IMR-90 (cell line): ENCODE results near the gene EXOG. TPM values are rescaled to one million over a fixed set of nuclear protein-coding genes. Genes with fewer than 3 reads are reported as not detected.

Experiments used
- ATAC-seq: fragments of 200-7000 bp; cut with Tn5 transposase; 2 replicates; pipeline ENCODE4 v1.9.1; 2020; ENCODE audit warnings: low read depth, mild to moderate bottlenecking, moderate library complexity
- BruUV-seq: library from RNA; stranded (reverse); fragments of 400-500 nt; replicated peaks from 2 replicates; lab custom pipeline; 2021; lab: Mats Ljungman, UMichigan
- CTCF ChIA-PET: fragments of 300-600 bp; formaldehyde crosslinking; extraction: SDS; loops from one replicate; lab custom pipeline; 2021; ENCODE audit warnings: antibody characterized with exemption; lab: Yijun Ruan, JAX
- POLR2A ChIA-PET: fragments of 300-600 bp; sonication (Branson Sonifier 250); formaldehyde crosslinking; loops from one replicate; lab custom pipeline; 2022; ENCODE audit warnings: antibody characterized with exemption; ENCODE audit not compliant: unreplicated experiment; lab: Charles Lee
- DNase-seq: peaks from one replicate; pipeline ENCODE4 v3.0.0; 2013
- H2AFZ ChIP-seq: replicated peaks from 2 replicates; pipeline ENCODE3; 2013; ENCODE audit warnings: low read length, mild to moderate bottlenecking; ENCODE audit not compliant: poor library complexity
- H2AK5ac ChIP-seq: 2 replicates; pipeline ENCODE4 v1.6.1; 2013; ENCODE audit warnings: low read depth, low read length, inconsistent platforms
- H2AK9ac ChIP-seq: replicated peaks from 2 replicates; pipeline ENCODE3; 2013; ENCODE audit warnings: mild to moderate bottlenecking, low read depth, low read length, moderate library complexity; ENCODE audit not compliant: poor library complexity
- H2BK120ac ChIP-seq: 2 replicates; pipeline ENCODE4 v1.6.1; 2013; ENCODE audit warnings: low read depth, low read length, inconsistent platforms
- H2BK15ac ChIP-seq: 3 replicates; pipeline ENCODE4 v1.6.1; 2013; ENCODE audit warnings: low read depth, low read length, inconsistent platforms
- H2BK20ac ChIP-seq: 2 replicates; pipeline ENCODE4 v1.6.1; 2013; ENCODE audit warnings: low read depth, mild to moderate bottlenecking, inconsistent platforms, low read length, moderate library complexity
- H2BK5ac ChIP-seq: 2 replicates; pipeline ENCODE4 v1.6.1; 2013; ENCODE audit warnings: mild to moderate bottlenecking, low read depth, low read length, inconsistent platforms; ENCODE audit not compliant: poor library complexity, severe bottlenecking
- H3K14ac ChIP-seq: replicated peaks from 2 replicates; pipeline ENCODE4 v1.6.1; 2013; ENCODE audit warnings: low read depth, low read length, inconsistent platforms
- H3K18ac ChIP-seq: 2 replicates; pipeline ENCODE4 v1.6.1; 2013; ENCODE audit warnings: low read depth, low read length, control low read depth
- H3K23ac ChIP-seq: 2 replicates; pipeline ENCODE4 v1.6.1; 2013; ENCODE audit warnings: low read depth, low read length, inconsistent platforms
- H3K27ac ChIP-seq: 2 replicates; pipeline ENCODE4 v1.5.1; 2013; ENCODE audit warnings: mild to moderate bottlenecking, control low read depth, low read length; ENCODE audit not compliant: insufficient read depth
- H3K27me3 ChIP-seq: 2 replicates; pipeline ENCODE4 v1.6.1; 2013; ENCODE audit warnings: low read length; ENCODE audit not compliant: control insufficient read depth, insufficient read depth
- H3K36me3 ChIP-seq: 2 replicates; pipeline ENCODE4 v1.6.1; 2013; ENCODE audit warnings: low read length, mixed read lengths; ENCODE audit not compliant: control insufficient read depth, insufficient read depth
- H3K4ac ChIP-seq: 2 replicates; pipeline ENCODE4 v1.6.1; 2013; ENCODE audit warnings: low read depth, low read length, inconsistent platforms
- H3K4me1 ChIP-seq: 2 replicates; pipeline ENCODE4 v1.6.1; 2013; ENCODE audit warnings: low read length, mixed read lengths; ENCODE audit not compliant: control insufficient read depth, insufficient read depth
- H3K4me2 ChIP-seq: 2 replicates; pipeline ENCODE4 v1.6.1; 2013; ENCODE audit warnings: low read depth, mild to moderate bottlenecking, control low read depth, low read length, moderate library complexity
- H3K4me3 ChIP-seq: 2 replicates; pipeline ENCODE4 v1.5.1; 2013; ENCODE audit warnings: low read depth, mild to moderate bottlenecking, control low read depth, low read length, moderate library complexity; ENCODE audit not compliant: insufficient read depth
- H3K56ac ChIP-seq: 2 replicates; pipeline ENCODE4 v1.6.1; 2013; ENCODE audit warnings: low read length, inconsistent platforms; ENCODE audit not compliant: insufficient read depth; ENCODE audit errors: extremely low read depth
- H3K79me1 ChIP-seq, 2 experiments: 2 replicates each; pipeline ENCODE4 v1.6.1; 2013; ENCODE audit warnings: low read length in 2 of 2, inconsistent platforms in 1 of 2, low read depth in 1 of 2
- H3K9ac ChIP-seq: 2 replicates; pipeline ENCODE4 v1.6.1; 2013; ENCODE audit warnings: low read depth, low read length, control low read depth
- H3K9me1 ChIP-seq: 2 replicates; pipeline ENCODE4 v1.6.1; 2013; ENCODE audit warnings: low read length, inconsistent platforms; ENCODE audit not compliant: insufficient read depth
- H3K9me3 ChIP-seq: 2 replicates; pipeline ENCODE4 v1.6.1; 2013; ENCODE audit warnings: low read length; ENCODE audit not compliant: control insufficient read depth, insufficient read depth
- H4K20me1 ChIP-seq: 2 replicates; pipeline ENCODE4 v1.6.1; 2013; ENCODE audit warnings: low read length, inconsistent platforms; ENCODE audit not compliant: insufficient read depth
- H4K5ac ChIP-seq: 2 replicates; pipeline ENCODE4 v1.6.1; 2013; ENCODE audit warnings: mild to moderate bottlenecking, low read depth, low read length, control low read depth
- H4K8ac ChIP-seq, 2 experiments: 2 replicates each; pipeline ENCODE4 v1.6.1; 2013; ENCODE audit warnings: low read depth in 2 of 2, low read length in 2 of 2, control low read depth in 1 of 2, inconsistent platforms in 1 of 2
- H4K91ac ChIP-seq: 2 replicates; pipeline ENCODE4 v1.6.1; 2013; ENCODE audit warnings: low read depth, low read length, inconsistent platforms; ENCODE audit not compliant: insufficient read depth
- RCOR1 ChIP-seq: IDR thresholded peaks from 2 replicates; pipeline ENCODE4 v1.6.1; 2012; ENCODE audit warnings: mild to moderate bottlenecking, low read length, improper control_type of control experiment; ENCODE audit not compliant: insufficient replicate concordance
- WGBS, 2 experiments: methylation state at CpG; one replicate each; pipeline versions ENCODE4 v1.1.5 to v1.1.7; 2013; ENCODE audit warnings: missing lambda C conversion rate in 2 of 2; ENCODE audit not compliant: insufficient read length in 1 of 2; ENCODE audit errors: extremely low coverage in 2 of 2; 5-methylcytosine and 5-hydroxymethylcytosine counted together
- dilution Hi-C: fragments of 300-500 bp; cut with HindIII; formaldehyde crosslinking; loops from one replicate; pipeline ENCODE4 v1.14.3; 2018; ENCODE audit warnings: low sequenced_read_pairs; ENCODE audit not compliant: unreplicated experiment
- in situ Hi-C: fragments of 300-500 bp; cut with MboI; formaldehyde crosslinking; loops from 3 replicates; pipeline ENCODE4 v1.14.3; 2019; ENCODE audit warnings: low sequenced_read_pairs, inconsistent platforms, mixed read lengths
- intact Hi-C: fragments of 100-400 bp; cut with micrococcal nuclease; formaldehyde crosslinking; loops from 2 replicates; pipeline ENCODE4 v1.10.0; 2022
- polyA plus RNA-seq, 3 experiments: library from polyadenylated mRNA; depleted of rRNA; stranded (reverse); fragments of >200 nt; gene quantifications; 2 replicates each; pipeline ENCODE4 v1.2.3, GENCODE V29; 2012; ENCODE audit warnings: low replicate concordance in 1 of 3
- total RNA-seq: library from RNA; depleted of rRNA; stranded (reverse); fragments of >200 nt; gene quantifications from 2 replicates; pipeline ENCODE4 v1.2.3, GENCODE V29; 2012

EXOG gene
- total and polyA plus RNA-seq, 2 of the 4 experiments (the other 2 are of a cell fraction) = 10.2 to 15.0 TPM

DNA sequence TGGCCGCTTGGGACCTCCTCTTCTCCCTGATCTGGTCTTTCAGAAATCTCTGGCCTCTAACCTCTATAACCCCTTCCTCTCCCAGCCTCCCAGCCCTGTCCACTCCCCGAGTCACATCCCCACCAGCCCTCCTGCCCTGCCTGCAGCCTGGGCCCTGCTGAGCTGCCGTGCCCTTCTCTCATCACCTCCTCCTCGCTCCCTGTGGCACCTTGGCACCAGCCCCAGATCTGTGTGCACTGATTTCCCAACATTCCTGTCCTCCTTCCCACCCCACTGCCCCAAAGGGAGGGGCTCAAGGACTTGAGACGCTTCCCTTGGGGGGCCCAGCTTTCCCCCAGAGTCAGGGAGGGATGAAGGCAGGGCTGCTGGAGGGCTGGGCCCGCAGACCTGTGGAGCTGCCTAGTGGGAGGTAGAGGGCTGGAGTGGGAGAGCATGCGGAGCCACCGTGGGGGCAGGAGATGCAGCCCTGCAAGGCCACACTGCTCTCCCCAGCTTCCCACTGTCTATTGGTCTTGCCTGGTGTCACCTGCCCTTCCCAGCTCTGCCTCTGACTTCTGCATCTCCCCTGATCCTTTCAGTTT is 42.7 kb downstream of the EXOG start:
- H4K5ac ChIP-seq = no peak overlapping the region
- H4K91ac ChIP-seq = no peak overlapping the region
- POLR2A ChIA-PET = no interaction called here
- H3K18ac ChIP-seq = no peak overlapping the region
- H3K4me1 ChIP-seq = peaks cover 2% of the 10 kb centered on the region; the same call in 1 of the 2 replicates
- H4K8ac ChIP-seq = no peak overlapping the region
- no peak overlapping the region for H2BK5ac ChIP-seq
- H4K20me1 ChIP-seq = no peaks in the 10 kb centered on the region
- H3K14ac ChIP-seq = no peak overlapping the region
- H3K9ac ChIP-seq = no peak overlapping the region
- intact Hi-C loops = no loop called here
- H3K9me3 ChIP-seq = no peaks in the 10 kb centered on the region
- no peak for TF ChIP-seq RCOR1
- dilution Hi-C loops = no loop called here
- no peak overlapping the region for H3K4ac ChIP-seq
- in situ Hi-C loops = loop anchor here (5.0 kb wide), 1 partner anchor 108 kb away; the partner anchor contains the start of gene SCN5A
- peak; percentile 21; the same call in 1 of the 2 replicates for ATAC-seq
- no peak overlapping the region for H3K4me2 ChIP-seq
- H3K36me3 ChIP-seq = no peaks in the 10 kb centered on the region
- H3K56ac ChIP-seq = no peak overlapping the region
- H3K79me1 ChIP-seq = no peaks in the 10 kb centered on the region
- no peak overlapping the region for H3K27ac ChIP-seq
- no peak overlapping the region for H2BK15ac ChIP-seq
- H3K4me3 ChIP-seq = no peak overlapping the region
- no peak overlapping the region for H3K23ac ChIP-seq
- no peaks in the 10 kb centered on the region for H3K27me3 ChIP-seq
- DNase-seq = no peak
- peak overlapping the region; percentile 84 for H2AK9ac ChIP-seq
- BruUV-seq = no TSS peak
- WGBS, 2 experiments = 71% methylated on average over 2 of the region's 8 CpGs; no CpG with 5 or more reads in 1 of the 2 experiments
- CTCF ChIA-PET = no interaction called here
- peak overlapping the region; percentile 42 for H2AFZ ChIP-seq
- no peak overlapping the region for H2BK120ac ChIP-seq
- no peak overlapping the region for H2AK5ac ChIP-seq
- H2BK20ac ChIP-seq = no peak overlapping the region
- H3K9me1 ChIP-seq = peaks cover 6% of the 10 kb centered on the region; the same call in 1 of the 2 replicates
